ENCODE data around the gene SP2. TPM values are rescaled to one million over a fixed set of nuclear protein-coding genes. Genes with fewer than 3 reads are reported as not detected.

Gene SP2
- total RNA-seq, 1 donor from 2014 or later = 11.3 TPM

DNA sequence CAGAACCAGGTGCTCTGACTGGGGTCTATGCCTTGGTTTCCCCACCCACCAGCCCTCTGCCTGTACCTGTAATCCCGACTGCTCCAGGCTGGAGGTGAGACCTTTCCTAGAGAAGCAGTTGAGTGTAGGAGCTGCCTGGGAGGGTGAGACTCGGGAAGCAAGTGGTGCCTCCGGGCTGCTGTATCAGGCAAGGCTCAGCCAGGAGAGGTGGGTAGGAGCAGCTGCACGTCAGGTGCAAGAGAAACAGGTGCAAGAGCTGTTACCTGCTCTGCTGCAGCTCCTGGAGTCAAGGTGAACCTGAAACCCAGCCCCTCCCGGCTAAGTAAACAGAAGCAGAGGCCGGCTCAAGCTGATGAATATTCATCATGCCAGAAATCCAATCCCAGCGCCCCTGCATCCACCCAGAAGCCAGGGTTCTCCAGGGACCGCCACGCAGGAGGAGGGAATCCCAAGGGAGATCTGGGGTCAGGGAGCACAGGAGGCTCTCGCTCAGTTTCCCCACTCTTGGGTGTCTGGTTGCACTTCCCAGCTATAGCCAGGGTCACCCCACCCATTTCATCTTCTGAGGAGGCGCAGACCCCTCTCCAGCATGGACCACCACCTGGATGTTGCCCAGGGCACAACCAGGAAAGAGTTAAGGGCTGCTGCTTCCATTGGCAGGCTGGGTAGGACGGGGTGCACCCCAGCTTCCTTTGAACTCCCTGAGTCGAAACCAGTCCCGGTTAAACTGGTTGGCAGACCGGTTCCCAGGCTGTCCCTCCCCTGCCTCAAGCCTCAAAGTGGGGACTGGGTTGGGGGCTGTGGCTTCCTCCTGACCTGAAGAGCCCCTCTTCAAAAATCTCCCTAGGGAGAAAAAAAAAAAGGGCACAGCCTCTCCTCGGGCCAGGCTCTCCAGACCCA is 61.8 kb downstream of the SP2 start, which contains the start of gene PRR15L:
Gene PRR15L (minus strand): TSS at position 293 of the 900 bp plus-strand sequence. CDS start 4,649 bp downstream, outside the sequence.
- no peaks in the 10 kb centered on the region for H3K9me3 ChIP-seq
- peaks cover 12% of the 10 kb centered on the region for H3K4me1 ChIP-seq
- DNase-seq (ENCODE audit: extremely low spot score in 2 of 2) = no peak
- no peaks in the 10 kb centered on the region for H3K36me3 ChIP-seq
- no peak within 1 kb of the TSS for H3K4me3 ChIP-seq
- intact Hi-C loops (cut with DNase I) = no loop called here
- no peak within 1 kb of the TSS for H3K27ac ChIP-seq
- TF ChIP-seq, protein P1, sequence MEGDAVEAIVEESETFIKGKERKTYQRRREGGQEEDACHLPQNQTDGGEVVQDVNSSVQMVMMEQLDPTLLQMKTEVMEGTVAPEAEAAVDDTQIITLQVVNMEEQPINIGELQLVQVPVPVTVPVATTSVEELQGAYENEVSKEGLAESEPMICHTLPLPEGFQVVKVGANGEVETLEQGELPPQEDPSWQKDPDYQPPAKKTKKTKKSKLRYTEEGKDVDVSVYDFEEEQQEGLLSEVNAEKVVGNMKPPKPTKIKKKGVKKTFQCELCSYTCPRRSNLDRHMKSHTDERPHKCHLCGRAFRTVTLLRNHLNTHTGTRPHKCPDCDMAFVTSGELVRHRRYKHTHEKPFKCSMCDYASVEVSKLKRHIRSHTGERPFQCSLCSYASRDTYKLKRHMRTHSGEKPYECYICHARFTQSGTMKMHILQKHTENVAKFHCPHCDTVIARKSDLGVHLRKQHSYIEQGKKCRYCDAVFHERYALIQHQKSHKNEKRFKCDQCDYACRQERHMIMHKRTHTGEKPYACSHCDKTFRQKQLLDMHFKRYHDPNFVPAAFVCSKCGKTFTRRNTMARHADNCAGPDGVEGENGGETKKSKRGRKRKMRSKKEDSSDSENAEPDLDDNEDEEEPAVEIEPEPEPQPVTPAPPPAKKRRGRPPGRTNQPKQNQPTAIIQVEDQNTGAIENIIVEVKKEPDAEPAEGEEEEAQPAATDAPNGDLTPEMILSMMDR (IDR thresholded peaks at IDR 0.05) = no peak
- TF ChIP-seq POLR2A (IDR thresholded peaks at IDR 0.05) (no peak), POLR2AphosphoS5 (IDR thresholded peaks at IDR 0.05; ENCODE audit: insufficient read depth in 1 of 2, low read depth in 1 of 2) (no peak)
- no peaks in the 10 kb centered on the region for H3K27me3 ChIP-seq

DNA sequence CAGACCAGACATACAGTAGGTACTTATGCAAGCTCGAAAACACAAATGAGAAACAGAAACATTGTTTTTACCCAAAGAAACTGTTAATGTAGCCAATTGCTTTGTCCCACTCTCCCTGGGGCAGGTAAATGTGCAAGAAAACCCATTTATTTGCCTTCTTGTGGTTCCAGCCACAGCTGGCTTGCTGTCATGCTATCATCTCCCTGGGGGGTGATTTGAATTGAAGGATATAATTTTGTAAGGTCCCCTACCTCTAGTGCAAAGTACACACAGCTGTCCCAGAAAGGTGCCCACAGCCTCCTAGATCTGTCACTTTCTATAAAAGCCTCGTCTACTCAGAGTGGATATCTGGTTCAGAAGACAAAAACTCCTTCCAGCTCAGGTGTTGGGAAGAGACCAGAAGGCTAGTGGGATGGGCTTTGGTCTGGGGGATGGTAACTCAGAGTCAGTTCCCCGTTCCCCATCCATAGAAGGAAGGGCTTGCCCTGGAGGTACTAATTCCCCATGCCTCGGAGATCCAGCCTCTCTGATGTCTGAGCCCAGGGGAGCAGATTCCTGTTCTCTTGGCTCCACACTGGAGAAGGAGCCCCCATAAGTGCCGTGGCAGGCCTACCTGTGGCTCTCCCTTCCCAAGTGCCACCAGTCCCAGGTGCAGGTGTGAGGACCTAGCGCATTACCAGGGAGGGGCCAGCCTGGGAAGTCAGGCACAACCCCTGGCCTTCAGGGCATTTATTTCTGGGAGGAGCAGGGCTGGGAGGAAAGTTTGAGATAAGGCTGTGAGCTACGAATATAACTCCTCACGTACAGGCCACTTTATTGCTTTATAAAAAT is 64.0 kb downstream of the SP2 start:
- TF ChIP-seq POLR2A (IDR thresholded peaks at IDR 0.05) = no peak
- Histone ChIP-seq H3K36me3 (no peaks in the 10 kb centered on the region), H3K27me3 (no peaks in the 10 kb centered on the region), H3K9me3 (no peaks in the 10 kb centered on the region), H3K4me3 (no peak overlapping the region), H3K4me1 (peaks cover 12% of the 10 kb centered on the region), H3K27ac (no peak overlapping the region)
- intact Hi-C loops (cut with DNase I) = no loop called here
- DNase-seq (ENCODE audit: extremely low spot score in 2 of 2) = no peak

DNA sequence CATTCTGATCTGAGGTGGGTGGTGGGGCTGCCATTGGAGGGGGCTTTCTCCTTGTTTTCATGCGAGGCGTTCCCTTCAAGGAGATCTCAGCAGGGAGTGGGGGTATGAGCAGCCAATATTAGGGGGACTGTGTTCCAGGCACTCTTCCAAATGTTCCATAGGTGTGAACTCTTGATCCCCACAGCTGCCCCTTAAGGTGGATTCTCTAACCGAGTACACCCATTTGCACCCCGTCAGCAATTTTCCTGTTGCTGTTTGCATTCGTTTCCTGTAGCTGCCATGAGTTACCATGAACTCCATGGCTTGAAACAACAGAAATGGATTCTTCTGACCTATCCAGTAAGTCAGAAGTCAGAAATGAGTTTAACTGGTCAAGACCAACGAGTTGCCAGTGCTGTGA is 65.4 kb downstream of the SP2 start:
- intact Hi-C loops (cut with DNase I) = no loop called here
- no peak for DNase-seq (ENCODE audit: extremely low spot score in 2 of 2)
- H3K4me3 ChIP-seq = no peak overlapping the region
- no peaks in the 10 kb centered on the region for H3K27me3 ChIP-seq
- peaks cover 22% of the 10 kb centered on the region for H3K4me1 ChIP-seq
- no peak for TF ChIP-seq POLR2A (IDR thresholded peaks at IDR 0.05)
- TF ChIP-seq POLR2AphosphoS5 (IDR thresholded peaks at IDR 0.05; ENCODE audit: insufficient read depth in 1 of 2, low read depth in 1 of 2) = no peak
- TF ChIP-seq, protein P1 (IDR thresholded peaks at IDR 0.05) = no peak
- H3K9me3 ChIP-seq = no peaks in the 10 kb centered on the region
- no peak overlapping the region for H3K27ac ChIP-seq
- H3K36me3 ChIP-seq = no peaks in the 10 kb centered on the region

DNA sequence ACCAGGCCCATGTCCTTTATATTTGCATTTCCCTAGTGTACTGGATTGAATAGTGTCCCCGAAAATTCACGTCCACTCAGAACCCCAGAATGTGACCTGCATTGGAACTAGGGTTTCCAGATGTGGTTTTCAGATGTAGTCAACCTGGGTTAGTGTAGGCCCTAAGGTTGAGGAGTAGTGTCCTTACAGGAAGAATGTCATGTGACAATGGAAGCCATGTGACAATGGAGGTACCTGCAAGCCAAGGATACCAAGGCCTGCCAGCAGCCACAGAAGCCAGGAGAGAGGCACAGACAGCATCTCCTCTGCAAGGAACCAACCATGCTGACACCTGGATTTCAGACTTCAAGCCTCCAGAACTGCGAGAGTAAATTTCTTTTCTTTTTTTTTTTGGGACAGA is 66.9 kb downstream of the SP2 start:
- H3K9me3 ChIP-seq = no peaks in the 10 kb centered on the region
- H3K27ac ChIP-seq = no peak overlapping the region
- H3K27me3 ChIP-seq = no peaks in the 10 kb centered on the region
- H3K4me1 ChIP-seq = peaks cover 25% of the 10 kb centered on the region
- no peaks in the 10 kb centered on the region for H3K36me3 ChIP-seq
- intact Hi-C loops (cut with DNase I) = no loop called here
- no peak for TF ChIP-seq POLR2A (IDR thresholded peaks at IDR 0.05)
- TF ChIP-seq, protein P1 (IDR thresholded peaks at IDR 0.05) = no peak
- TF ChIP-seq POLR2AphosphoS5 (IDR thresholded peaks at IDR 0.05; ENCODE audit: insufficient read depth in 1 of 2, low read depth in 1 of 2) = no peak
- H3K4me3 ChIP-seq = no peak overlapping the region
- DNase-seq (ENCODE audit: extremely low spot score in 2 of 2) = no peak

DNA sequence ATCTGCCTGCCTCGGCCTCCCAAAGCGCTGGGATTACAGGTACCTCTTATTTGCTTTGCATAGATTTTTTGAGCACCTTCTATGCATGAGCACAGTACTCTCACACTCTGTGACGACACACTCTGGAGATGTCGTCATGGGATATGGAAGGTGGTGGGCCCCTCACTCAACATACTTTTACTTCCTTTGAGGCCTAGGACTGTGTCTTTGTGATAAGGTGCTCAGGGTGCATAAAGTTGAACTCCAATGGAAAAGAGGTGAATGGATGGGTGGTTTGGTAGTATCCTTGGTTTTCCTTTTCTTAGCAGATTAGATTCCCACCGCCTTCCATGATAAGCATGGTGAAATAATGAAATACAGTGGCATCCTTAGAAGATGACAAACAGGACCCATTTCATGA is 68.8 kb downstream of the SP2 start:
- Histone ChIP-seq H3K4me3 (no peak overlapping the region), H3K27me3 (no peaks in the 10 kb centered on the region), H3K27ac (no peak overlapping the region), H3K4me1 (peaks cover 28% of the 10 kb centered on the region), H3K36me3 (no peaks in the 10 kb centered on the region), H3K9me3 (no peaks in the 10 kb centered on the region)
- TF ChIP-seq, protein P1 (IDR thresholded peaks at IDR 0.05) = no peak
- TF ChIP-seq POLR2A (IDR thresholded peaks at IDR 0.05) = no peak
- no peak for TF ChIP-seq POLR2AphosphoS5 (IDR thresholded peaks at IDR 0.05; ENCODE audit: insufficient read depth in 1 of 2, low read depth in 1 of 2)
- intact Hi-C loops (cut with DNase I) = no loop called here
- DNase-seq (ENCODE audit: extremely low spot score in 2 of 2) = no peak
